HG03460 (cell line): Measurements from ENCODE around the gene FBP1.

Source experiments
- ATAC-seq: cut with Tn5 transposase; IDR thresholded peaks from one replicate; pipeline ENCODE4 v1.9.1; 2021; ENCODE audit not compliant: unreplicated experiment

The FBP1 gene

DNA sequence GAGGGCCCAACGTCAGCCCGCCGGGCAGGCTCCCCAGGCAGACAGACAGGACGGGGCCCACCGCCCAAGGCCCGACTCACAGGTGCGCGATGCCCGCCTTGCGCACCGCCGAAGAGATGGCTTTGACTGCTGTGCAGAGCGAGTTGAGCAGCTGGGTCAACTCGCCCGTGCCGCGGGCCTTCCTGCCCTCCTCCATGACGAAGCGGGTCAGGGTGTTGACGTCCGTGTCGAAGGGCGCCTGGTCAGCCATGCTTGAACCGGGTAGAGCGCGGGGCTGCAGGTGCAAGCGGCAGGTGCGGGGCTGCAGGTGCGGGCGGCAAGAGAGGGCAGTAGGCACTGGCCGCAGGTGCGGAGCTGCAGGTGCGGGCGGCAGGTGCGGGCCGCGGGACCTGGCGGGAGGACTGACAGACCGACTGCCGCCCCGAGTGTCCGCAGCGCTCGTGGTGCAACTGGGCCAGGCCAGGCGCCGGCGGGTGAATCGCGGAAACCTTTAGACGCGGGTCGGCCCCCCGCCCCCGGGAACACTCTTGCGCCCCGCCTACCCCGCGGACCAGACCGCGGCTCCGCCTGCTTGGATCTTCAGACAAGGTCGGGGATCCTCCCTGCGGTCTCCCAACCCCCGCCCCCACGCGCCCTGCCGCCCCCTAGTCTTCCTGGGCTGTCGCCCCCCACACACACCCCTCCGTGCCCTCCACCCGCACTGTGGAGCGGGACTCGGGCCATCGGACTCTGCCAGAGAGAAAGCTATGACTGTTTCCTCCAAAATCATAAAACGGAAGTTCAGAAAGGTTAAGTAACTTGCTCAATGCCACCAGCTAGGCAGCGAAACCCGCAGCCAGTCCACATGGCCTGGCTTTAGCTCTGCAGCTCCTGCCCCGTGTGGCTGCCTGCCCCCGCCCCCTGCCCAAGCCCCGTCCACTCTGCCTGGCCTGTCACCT is at the start of gene FBP1:
Gene FBP1 (minus strand): TSS at position 458 of the 938 bp plus-strand sequence. CDS start 208 bp downstream, at position 250.
- ATAC-seq: no peak

DNA sequence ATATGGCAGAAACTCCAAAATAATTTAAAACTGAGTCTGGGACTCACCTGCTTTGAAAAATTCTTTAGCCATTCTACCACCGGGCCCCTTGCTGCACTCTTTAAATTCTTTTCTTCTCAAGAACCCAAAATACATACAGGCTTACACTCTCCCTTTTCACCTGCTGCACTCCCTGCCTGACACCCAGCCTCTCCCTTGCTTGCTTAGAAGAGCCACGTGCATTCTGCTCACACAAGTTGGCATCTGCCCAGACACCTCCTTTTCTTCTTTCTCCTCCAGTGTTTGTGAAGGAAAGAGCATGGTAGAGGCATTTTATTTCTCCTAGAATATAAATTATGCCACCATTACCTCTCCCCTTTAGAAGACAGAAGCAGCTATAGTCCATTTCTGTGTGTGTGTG is 48.1 kb upstream of the FBP1 start:
- ATAC-seq: no peak

DNA sequence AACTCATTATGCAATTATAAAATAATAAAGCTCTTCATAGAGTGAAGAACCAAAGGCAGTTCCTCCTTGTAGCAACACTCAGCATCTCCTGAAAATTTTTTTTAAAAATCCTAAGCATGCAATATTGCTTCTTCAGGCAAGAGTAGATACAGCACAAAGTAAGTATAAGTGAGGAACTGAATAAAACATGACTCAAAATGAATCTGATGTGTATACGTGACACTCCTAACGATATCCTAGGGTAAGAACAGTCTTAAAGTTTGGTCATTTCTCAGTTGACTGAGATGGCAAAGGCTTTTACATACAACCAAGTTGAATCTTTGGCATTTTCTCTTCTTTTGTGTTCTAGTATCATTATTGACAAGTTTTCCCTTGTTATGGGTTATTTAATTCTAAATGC is 46.0 kb upstream of the FBP1 start:
- ATAC-seq: no peak

DNA sequence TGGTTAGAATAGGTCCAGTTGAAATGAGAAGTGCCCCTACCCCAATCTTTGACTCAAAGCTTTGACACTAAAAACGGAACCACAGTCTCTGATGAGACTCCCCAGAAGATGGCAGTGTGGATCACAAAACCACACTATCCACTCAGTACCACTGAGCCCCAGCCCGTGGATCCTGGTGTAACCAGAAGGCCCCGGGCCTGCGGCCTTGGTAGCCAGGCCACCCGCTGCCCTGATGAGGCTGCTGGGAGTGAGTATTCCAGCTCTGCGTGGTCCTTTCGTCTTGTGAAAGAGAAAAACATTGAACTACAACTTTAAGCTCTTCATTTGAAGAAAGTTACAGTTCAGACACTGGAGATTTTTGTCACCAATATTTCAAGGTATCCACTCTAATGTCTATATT is 42.2 kb upstream of the FBP1 start:
- no peak for ATAC-seq

DNA sequence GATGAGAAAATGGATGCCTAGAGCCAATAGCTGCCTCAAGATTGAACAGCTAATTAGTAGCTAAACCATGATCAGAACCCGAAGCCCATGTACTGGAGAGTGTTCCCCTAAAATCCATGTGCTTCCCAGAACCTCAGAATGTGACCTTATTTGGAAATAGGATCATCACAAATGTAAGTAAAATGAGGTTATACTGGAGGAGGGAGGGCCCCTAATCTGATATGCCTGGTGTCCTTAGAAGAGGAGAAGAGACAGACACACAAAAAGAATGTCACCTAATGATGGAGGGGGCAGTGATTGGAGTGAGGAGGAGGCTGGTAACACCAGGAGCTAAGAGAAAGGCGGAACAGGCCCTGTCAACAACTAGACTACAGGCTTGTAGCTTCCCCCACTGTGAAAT is 41.3 kb upstream of the FBP1 start:
- no peak for ATAC-seq

DNA sequence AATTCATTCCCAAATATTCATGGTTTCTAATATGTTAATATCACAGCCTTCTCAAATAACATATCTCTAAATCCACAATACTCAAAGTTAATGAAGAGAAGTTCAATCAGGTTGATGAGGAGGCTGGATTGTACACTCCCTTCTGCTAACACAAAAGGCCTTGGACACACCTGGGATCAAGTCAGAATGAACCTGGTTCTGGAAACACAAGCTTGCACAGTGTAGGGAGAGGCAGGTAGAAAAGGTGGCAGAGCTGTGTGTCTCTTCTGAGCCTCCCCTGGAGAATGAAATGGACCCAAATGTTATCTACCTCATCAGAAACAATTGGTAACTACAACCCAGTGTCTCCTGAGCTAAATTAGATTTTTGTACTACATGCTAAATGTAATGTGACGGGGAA is 40.7 kb upstream of the FBP1 start:
- ATAC-seq: no peak

DNA sequence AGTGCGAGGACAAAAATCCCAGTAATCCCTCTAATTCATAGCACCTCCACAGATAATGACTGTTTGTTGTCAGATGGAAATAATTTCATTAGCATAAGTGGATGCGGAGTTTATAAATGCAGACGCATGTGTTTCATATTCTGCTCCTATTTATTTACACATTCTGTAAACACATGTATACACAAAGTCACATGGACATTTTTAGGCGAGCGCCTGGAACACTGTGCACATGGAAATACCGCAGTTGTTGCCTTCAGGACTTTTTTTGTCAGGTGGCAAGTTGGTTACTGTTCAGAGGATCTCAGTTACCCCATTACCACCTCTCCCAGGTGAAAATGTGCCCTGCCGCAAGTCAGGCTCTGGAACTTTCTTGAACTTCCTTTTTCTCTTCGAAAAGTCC is 40.3 kb upstream of the FBP1 start:
- no peak for ATAC-seq

DNA sequence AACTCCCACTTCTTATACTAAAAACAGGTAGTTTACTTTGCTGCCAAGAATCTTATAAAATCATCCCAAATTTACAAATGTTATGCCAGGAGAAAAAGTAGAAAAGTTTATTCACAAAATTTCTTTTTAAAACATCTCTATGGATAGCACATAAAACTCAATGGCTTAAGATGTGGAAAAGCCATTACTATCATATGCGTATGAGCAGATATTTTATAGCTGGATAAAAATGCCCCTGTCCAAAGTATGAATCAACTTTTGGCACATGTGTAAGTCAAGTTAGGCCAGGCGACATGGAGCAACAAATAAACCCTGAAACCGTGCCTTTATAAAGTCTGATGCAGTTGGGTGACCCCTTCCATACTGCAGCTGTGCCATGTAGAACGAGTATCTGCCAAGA is 38.6 kb upstream of the FBP1 start:
- no peak for ATAC-seq

DNA sequence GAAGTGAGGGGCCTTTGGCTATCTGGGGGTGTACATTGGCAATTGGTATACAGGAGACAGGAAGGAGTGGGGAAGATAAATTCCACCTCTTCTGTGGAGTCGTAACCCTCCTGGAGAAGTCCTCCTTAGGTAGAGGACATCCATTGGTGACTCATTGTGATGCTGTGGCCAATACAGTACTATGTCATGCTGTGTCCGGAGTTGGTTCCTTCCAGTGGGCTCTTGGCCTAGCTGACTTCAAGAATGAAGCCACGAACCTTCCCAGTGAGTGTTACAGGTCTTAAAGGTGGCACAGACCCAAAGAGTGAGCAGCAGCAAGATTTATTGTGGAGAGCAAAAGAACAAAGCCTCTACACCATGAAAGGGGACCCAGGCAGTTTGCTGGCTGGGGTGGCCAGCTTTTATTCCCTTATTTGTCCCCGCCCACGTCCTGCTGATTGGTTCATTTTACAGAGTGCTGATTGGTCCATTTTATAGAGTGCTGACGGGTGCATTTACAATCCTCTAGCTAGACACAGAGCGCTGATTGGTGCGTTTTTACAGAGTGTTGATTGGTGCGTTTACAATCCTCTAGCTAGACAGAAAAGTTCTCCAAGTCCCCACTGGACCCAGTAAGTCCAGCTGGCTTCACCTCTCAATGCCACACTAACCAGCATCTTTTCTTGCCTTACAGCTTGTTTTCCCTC is 37.3 kb upstream of the FBP1 start:
- ATAC-seq: no peak

DNA sequence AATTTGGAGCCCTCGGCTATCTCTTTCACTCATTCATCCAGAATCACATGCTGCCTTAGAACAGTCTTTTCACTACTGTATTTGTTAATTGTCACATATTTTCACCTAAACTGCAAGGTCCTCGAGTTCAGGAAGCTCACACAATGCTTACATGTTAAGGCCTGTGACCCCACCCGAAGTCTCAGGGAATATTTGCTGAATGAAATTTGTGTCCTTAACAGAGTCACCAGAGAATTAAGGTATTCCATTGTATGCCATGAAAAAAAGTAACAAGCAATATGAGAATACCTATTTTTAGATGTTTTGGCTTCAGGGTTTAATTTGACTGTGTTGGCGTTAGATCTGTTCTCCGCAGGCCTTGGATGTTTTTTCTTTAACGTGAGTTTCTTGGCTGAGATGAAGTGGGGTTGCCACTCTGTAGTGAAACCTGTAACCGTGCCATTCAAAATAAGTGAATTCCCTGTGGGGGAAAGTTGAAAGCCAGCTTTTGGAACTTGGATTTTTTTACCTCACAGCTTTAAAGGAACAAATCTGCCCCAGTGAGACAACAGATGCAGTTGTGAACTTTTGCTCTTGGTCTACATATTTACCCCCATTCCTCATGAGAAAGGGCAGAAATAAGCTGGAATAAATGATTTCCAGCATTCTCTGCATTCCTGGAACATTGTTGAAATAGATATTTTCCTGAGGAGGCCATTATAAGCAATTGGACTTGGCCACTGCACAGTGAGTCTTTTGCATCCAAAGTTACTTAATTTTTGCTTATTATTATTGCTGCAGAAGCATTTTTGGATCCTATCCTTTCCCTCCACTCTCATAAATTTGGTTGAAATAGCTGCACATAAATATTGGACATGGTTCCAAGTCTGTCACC is 35.9 kb upstream of the FBP1 start:
- no peak for ATAC-seq

DNA sequence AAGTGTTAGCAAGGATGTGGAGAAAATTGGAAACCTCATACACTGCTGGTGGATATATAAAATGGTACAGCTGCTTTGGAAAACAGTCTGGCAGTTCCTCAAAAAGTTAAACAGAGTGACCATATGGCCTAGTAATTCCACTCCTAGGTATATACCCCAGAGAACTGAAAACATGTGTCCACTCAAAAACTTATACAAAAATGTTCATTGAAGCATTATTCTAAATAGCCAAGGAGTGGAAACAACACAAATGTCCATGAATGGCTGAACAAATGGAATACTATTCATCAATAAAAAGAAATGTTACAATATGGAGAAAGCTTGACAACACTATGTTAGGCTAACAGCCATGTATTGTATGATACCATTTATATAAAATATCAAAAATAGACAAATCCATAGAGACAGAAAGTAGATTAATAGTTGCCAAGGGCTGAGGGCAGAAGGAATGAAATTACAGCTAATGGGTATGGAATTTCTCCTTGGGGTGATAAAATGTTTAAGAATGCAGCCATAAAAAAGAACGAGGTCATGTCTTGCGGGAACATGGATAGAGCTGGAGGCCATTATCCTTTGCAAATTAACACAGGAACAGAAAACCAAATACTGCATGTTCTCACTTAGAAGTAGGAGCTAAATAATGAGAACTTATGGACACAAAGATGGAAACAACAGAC is 33.6 kb upstream of the FBP1 start:
- ATAC-seq: no peak

DNA sequence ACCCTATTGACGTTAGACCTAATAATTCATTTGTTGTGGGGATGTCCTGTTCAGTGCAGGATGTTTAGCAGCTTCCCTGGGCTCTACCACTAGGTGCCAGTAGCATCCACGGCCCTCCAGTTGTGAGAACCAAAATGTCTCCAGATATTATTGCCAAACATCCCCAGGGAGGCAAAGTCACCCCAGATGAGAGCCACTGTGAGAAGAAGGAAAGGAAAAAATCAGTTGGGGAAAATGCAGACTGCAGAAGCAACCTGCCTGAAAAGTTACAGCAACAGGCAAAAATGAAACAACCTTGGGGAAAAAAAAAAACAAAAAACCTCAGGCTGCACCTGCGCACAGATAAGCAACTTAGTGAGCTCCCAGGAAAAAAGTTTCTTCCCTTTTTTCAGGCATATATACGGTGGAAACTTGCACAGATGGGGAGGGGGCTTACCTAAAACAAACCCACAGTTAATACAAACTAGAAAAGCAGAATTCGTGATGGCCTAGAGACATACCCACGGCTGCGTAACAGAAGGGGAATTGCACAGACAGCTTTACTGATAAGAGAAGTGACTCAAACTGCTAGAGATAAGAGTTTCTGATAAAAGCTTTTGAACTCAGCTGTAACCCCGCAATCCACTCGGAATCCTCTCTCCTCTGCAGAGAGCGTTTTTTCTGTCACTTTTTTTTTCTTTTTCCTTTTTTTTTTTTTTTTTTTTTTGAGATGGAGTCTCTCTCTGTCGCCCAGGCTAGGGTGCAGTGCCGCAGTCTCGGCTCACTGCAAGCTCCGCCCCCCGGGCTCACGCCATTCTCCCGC is 29.8 kb upstream of the FBP1 start:
- ATAC-seq: peak; percentile 56

DNA sequence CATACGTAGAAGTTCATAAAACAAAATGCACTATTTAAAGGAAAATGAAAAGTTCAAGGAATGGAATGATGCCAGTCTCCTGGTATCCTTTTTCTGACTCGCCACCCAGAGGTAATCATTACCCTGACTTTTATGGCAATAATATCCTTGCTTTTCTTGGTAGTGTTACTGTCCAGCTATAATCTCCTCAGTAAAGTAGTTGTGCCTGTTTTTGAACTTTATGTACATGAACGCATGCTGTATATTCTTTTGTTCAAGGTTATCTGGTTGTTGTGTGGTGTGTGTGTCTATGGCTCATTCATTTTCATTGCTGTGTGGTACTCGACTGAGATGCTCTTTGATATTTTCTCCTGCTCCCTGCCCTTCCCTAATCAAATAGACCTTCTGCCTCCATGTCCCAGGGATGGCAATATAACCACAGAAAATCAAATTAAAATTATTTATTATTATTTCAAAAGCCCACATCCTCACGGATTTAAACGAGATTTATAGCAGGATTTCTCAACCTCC is 29.2 kb upstream of the FBP1 start:
- no peak for ATAC-seq

DNA sequence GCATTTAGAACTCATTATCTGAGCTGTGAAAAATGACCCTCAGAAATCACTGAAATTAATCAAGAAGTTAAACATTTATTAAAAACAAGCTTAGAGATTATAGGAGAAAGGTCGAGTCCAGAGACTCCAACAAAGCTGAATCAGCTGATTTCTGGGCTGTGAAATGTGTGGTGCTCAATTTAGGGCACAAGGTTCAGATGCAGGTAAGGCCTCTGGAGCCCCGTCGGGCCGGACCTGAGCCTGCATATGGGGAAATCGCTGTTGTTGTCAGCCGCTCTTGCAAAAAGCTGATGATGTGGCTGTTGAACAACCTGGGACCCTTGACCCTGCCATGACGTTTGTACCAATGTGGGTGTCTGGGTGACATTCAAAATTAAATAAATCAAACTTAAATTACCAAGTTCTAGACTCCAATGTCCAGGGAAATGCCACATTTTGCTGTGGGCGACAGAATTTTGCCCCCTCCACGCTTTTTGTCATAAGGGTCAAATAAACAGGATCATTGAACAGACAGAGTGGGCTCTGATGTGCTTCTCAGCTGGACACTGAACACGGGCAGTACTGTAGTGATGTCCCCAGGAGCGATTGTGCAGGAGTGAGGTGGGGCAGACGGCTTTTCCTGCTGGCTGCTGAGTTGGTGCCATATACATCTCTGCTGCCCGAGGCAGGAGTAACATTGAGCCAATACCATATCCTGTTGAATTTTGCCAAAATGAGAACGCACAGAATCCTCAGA is 27.2 kb upstream of the FBP1 start:
- ATAC-seq: no peak

DNA sequence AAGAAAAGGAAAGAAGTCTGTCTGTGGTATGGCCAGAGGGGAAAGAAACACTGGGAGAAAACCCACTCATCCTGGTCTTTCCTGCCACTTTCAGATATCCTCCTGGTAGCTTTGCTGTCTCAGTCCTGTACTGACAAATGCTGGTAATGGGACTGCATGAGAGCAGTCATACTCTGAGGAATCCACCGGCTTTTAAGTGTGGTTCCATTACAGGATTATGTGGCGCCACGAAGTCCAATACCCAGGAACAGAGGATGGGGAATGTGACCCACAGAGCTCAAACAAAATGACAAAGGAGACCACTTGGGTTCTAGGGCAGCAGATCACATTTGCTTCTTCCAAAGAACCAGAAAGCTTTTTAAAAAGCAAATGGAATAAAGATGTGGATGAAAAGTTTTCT is 26.3 kb upstream of the FBP1 start:
- ATAC-seq: no peak

DNA sequence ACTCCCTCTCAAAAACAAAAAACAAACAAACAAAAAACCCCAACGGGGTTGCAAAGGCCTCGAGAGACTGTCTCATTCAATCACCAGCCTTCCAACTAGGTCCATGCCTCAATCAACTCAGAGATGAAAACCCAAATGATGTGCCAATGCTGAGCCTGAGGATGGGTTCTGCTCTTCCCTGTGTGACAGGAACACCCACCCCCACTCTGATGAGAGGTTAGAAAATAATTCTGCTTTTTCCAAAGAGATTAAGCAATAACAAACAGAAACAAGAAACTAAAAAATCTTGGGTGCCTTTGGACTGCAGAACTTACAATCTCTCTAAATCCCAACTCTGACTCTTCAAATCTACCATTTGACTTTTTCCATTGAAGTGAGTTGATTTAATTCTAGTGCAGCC is 25.5 kb upstream of the FBP1 start:
- ATAC-seq: no peak

DNA sequence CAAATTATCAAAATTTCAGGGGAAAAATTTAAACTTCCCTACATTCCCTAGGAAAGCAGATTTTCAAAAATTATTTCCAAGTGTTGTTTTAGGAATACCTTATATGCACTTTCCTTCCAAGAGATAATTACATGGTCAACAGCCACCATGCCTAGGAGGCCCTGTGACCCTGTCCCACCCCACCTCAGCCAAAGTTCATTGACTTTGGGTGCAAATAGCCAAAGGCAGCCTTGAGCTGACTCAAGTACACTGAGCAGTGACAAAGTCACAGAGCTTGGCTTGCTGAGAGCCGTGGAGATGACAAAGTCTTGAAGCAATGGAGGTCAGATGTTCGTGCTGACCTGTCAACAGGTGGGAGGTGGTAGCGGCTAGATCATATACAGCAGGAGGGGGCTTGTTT is 24.3 kb upstream of the FBP1 start:
- ATAC-seq: no peak

DNA sequence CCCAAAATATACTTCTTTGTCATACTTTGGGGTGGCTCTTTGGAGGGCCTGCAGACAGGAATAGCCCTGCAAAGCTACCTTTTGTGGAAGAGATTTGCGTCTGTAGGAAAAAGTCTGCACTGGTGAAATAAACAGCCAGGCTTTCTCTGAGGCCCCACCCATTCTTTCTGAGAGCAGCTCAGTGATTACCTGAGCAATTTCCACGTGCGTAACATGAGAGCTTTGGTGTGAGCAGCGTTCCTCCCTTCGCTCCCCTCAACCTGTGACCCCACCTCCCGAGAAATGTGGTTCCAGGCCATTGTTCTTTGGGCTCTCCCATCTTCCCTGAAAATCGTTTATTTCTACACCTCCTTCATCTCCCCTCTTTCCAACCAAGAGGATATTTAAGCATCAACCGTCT is 23.8 kb upstream of the FBP1 start:
- no peak for ATAC-seq

DNA sequence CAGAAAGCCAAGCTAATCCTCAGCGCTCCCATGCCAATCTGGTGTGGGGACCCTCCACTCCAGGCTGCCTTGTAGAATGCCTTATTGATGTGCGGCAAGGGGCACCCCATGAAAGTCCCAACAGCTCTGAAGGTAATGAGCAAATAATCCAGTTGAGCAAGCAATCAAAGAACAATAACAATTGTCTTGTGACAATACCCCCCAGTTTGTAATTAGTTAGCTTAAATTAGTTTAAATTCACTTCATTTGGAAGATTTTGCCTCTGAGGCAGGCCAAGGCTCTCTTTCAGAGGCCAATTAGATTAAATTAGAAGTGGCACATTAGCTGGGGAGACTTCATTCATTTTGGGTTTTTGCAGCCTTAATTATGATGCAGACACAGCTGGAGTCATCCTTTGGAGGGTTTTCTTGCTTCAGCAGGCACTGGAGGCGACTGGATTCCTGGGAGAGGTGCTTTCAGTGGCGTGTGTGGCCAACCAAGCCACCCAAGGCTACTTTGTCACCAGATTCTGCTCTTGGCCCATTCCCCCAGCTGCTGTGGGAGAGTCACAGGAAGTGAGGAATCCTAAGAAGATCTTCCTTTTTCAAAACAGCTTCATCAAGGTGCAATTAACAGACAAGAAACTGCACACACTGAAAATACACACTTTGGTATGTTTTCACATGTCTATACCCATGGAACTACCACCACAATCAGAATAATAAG is 17.9 kb upstream of the FBP1 start:
- ATAC-seq: no peak
